GM12865 (cell line): ENCODE data around the gene POLR2E.
A peak's percentile ranks its signal among the peaks of the same experiment; 100 is the strongest.
"Not testable (repeated sequence)": the region's sequence is repeated elsewhere in the genome, so short reads cannot be mapped to it uniquely, and the experiment has no call there.

Source experiments
- DNase-seq: peaks from one replicate; pipeline ENCODE4 v3.0.0; 2010; ENCODE audit warnings: low read depth
- H3K4me3 ChIP-seq: 2 replicates; pipeline ENCODE4 v1.5.1; 2011; ENCODE audit warnings: mild to moderate bottlenecking, low read depth, low read length, control low read depth
- TF ChIP-seq, protein P1 (sequence below): IDR thresholded peaks from 2 replicates; pipeline ENCODE4 v1.5.1; 2011; ENCODE audit warnings: low read length, control low read depth, low read depth, inconsistent platforms; ENCODE audit not compliant: insufficient read depth; ENCODE audit errors: missing control alignments

The POLR2E gene

DNA sequence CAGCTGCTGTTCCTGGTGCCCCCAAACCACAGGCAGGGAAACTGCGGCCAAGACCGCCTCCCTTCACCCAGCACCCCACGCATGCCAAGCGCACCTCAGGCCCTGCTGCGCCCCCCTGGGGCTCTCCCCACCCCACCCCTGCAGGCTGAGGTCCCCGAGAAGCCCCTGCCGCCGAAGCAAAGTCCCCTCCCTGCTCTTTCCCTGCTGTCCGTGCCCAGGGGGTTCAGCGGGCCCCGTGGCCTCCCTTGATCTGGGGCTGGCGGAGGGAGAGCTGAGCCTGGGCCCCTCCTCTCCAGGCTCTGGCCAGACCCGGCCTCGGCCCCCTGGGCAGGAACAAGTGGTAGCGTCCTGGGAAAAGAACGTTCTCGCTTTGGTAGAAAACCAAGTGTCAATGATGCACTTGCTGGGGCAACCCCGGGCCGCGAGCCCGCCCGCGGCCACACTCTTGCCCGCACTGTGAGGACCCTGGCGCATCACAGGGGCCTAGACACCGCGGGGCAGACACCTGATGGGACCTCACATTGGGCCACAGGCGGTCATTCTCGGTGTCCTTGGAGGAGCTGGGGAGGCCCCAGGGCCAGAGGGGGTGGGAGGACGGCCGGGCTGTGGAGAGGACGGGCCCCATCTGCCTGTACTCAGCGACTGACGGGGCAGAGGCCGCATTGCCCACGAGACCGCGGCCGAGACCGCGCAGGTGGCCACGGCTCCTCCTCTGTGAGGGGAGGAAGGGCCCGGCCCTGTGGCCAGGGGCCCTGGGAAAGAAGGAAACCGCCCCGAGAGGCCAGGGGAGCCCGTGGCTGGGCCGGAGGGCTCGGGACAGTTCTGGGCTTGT is 37.6 kb upstream of the POLR2E start:
- H3K4me3 ChIP-seq = peak overlapping the region; percentile 95
- DNase-seq = no peak
- TF ChIP-seq, protein P1, sequence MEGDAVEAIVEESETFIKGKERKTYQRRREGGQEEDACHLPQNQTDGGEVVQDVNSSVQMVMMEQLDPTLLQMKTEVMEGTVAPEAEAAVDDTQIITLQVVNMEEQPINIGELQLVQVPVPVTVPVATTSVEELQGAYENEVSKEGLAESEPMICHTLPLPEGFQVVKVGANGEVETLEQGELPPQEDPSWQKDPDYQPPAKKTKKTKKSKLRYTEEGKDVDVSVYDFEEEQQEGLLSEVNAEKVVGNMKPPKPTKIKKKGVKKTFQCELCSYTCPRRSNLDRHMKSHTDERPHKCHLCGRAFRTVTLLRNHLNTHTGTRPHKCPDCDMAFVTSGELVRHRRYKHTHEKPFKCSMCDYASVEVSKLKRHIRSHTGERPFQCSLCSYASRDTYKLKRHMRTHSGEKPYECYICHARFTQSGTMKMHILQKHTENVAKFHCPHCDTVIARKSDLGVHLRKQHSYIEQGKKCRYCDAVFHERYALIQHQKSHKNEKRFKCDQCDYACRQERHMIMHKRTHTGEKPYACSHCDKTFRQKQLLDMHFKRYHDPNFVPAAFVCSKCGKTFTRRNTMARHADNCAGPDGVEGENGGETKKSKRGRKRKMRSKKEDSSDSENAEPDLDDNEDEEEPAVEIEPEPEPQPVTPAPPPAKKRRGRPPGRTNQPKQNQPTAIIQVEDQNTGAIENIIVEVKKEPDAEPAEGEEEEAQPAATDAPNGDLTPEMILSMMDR = no peak

DNA sequence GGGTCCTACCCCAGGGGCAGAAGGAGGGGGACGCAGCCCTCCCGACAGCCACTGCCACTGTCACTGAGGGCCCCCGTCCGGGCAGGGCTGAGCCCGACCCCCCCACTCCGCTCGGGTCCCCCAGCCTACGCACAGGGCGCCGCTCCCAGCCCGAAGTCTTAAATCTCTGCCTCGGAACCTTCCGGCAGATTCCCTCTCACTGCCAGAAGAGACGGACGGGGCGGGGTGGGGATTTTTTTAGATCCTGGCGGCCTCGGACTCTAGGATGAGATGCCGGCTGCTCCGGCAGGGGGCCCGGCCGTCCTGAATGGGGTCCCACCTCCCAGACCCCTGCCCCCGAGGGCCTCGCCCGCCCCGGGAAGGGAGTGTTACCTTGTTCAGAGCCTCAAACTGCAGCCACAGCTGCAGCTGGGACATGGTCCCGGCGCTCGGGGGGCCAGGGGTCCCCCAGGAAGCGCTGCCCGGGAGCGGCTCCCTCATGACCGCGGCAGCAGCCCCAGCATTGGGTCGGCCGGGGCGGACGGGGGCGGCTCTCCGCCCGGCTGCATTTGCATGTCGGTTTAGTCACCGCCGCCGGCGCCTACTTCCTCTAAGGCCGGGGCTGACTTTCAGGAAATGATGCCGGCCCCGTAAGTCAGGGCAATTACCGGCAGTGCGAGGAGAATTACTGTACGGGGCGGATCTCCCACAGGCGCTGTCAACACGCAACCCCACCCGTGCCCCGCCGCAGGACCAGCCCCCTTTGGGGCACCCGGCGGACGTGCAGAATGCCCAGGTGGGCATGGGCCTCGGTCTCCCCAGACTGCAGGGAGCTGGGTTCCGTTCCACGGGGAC is 36.8 kb upstream of the POLR2E start:
- TF ChIP-seq, protein P1 = no peak
- peak; percentile 93 for DNase-seq
- H3K4me3 ChIP-seq = peak overlapping the region; percentile 95

DNA sequence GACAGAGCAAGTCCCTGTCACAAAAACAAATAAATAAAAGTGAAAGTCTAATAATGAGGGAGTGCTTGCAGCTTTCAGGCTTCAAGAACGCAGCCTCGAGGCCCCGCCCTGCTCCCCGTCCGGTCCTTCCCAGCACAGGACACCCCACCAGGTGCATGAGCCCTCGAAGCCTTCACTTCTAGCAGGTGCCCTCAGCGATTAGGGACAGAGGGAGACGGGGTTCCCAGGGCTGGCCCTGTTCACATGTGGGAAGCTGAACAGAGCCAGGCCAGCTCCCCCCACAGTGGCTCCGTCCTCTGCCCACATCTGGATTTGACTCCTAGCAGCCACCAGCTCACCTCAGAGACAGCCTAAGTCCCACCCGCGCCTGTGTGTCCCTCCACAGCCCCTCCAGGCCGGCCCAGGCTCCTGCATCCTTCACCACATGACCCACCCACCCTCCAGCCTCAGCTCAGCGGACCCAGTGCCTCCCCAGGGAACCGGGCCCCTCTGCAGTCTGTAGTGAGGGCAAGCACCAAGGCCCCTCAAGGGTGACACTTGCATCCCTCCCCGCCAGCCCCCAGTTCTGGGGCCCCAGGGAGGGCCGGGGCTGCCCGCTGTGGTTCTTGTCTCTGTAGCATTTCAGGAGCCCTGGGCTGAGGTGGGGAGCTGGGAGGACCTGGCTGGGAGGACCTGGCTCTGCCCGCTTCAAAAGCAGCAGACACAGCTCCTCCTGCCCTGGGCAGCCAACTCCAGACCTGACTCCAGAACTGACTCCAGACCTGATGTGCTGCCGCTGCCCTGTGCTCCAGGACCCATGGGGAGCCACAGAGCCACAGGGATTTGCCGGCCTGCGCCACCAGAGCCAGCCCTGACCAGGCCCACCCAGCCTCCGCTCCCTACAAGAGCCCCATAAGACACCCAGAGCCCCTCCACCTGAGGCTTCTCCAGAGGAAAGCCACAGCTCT is 35.9 kb upstream of the POLR2E start:
- TF ChIP-seq, protein P1 = no peak
- peak; percentile 72 for DNase-seq
- peak overlapping the region; percentile 95 for H3K4me3 ChIP-seq

DNA sequence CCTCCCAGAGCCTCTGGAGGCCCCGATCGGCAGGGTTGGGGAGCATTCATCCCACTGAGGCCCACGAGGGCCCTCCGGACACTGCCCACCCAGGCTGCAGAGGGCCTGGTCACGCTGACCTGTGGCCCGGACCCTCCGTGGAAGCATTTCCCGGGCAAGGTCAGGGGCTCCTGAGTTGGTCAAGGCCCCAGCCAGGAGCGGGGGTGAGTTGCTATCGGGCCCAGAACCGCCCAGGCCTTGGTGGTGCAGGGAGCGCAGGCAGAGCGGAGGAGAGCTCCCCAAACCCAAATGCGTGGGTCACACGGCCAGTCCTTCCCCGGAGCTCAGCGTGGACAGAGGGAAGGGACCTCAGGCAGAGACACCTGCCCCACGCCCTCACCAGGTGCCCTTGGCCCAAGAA is 34.4 kb upstream of the POLR2E start:
- no peak overlapping the region for H3K4me3 ChIP-seq

DNA sequence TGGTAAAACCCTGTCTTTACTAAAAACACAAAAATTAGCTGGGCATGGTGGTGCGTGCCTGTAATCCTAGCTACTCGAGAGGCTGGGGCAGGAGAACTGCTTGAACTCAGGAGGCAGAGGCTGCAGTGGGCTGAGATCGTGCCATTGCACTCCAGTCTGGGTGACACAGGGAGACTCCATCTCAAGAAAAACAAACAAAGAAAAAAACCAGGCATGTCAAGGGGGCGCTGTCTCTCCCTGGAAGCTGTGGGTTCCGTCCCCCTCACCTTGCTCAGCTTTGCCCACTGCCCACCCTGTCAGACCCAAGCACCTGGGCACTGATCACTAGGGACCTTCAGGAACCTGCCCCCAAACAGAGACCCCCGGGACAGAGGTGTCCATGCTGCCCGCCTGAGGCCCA is 33.9 kb upstream of the POLR2E start:
- DNase-seq, H3K4me3 ChIP-seq: not testable (repeated sequence)

More for the DNA sequence above, 34.4 kb upstream of the POLR2E start:
- TF ChIP-seq, protein P1 = no peak
- no peak for DNase-seq

DNA sequence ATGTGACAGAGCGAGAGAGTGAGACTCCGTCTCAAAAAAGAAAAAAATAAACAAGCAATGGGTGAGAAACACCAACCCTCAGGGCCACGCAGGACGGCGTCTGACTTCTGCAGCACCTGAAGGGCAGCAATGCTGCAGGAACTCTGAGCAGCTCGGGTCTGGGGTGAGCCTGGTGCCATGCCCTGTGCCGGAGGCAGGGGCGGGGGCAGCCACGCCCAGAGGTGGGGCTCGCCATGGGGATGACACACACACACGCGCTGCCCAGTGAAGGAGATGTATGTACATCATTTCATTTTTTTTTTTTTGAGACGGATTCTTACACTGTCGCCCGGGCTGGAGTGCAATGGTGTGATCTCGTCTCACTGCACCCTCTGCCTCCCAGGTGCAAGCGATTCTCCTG is 32.9 kb upstream of the POLR2E start:
- TF ChIP-seq, protein P1 = no peak
- H3K4me3 ChIP-seq = no peak overlapping the region
- no peak for DNase-seq
